ENCODE measurements around the gene NAXE. TPM values are rescaled to one million over a fixed set of nuclear protein-coding genes. Genes with fewer than 3 reads are reported as not detected.
"Not testable (repeated sequence)": the region's sequence is repeated elsewhere in the genome, so short reads cannot be mapped to it uniquely, and the experiment has no call there.

Gene NAXE
- total RNA-seq, 2 experiments from 2014 or later, result 79.9 to 82.0 TPM

DNA sequence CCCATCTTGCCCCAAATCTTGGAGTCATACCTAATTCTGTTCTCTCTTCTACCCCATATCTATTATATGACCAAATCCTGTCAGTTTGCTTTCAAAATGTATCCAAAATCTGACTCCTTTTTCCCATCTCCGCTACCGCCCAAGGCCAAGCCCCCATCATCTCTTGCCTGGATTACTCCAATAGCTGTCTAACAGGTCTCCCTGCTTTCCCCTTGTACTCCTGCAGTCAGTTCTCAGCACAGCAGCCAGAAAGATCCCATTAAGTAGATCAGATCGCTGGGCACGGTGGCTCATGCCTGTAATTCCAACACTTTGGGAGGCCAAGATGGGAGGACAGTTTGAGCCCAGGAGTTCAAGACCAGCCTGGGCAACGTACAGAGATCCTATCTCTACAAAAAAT lies 39.1 kb upstream of the NAXE start:
- Mint-ChIP-seq H3K4me1 (peaks cover 4% of the 10 kb centered on the region), H3K27ac (no peak overlapping the region), H3K9me3 (ENCODE audit: low read depth) (no peaks in the 10 kb centered on the region), H3K36me3 (ENCODE audit: low read depth) (no peaks in the 10 kb centered on the region), H3K27me3 (no peaks in the 10 kb centered on the region), H3K4me3 (no peak overlapping the region)
- intact Hi-C loops (cut with DNase I, micrococcal nuclease), result loop anchor here in 1 of 2 experiments (10.0 kb wide), 1 partner anchor 178 kb away; no protein-coding TSS in a partner anchor
- no peak for ATAC-seq
- no peak for DNase-seq
- POLR2A ChIA-PET, result no interaction called here
- CTCF ChIA-PET, result interaction anchor here (0.6 to 1.6 kb wide), 6 partner anchors 20 to 167 kb away, joined by 3 to 4 read pairs (median 3); no protein-coding TSS in a partner anchor

DNA sequence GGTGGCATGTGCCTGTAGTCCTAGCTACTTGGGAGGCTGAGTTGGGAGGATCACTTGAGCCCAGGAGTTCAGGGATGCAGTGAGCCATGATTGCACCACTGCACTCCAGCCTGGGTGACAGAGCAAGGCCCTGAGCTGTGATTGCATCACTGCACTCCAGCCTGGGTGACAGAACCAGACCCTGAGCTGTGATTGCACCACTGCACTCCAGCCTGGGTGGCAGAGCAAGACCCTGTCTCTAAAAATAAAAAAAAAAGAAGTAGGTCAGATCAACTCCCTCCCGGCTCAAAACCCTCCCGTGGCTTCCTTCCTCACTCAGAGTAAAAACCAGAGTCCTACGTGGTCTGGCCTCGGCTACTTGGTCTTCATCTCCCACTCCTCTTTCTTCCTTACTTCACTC lies 38.6 kb upstream of the NAXE start:
- intact Hi-C loops (cut with DNase I, micrococcal nuclease), result loop anchor here in 1 of 2 experiments (10.0 kb wide), 1 partner anchor 178 kb away; no protein-coding TSS in a partner anchor
- ATAC-seq; H3K9me3 Mint-ChIP-seq (ENCODE audit: low read depth); POLR2A ChIA-PET; H3K4me3 Mint-ChIP-seq; DNase-seq; H3K4me1 Mint-ChIP-seq; H3K36me3 Mint-ChIP-seq (ENCODE audit: low read depth); H3K27me3 Mint-ChIP-seq; H3K27ac Mint-ChIP-seq: not testable (repeated sequence)
- CTCF ChIA-PET, result interaction anchor here (0.6 to 1.3 kb wide), 4 partner anchors 21 to 107 kb away, joined by 3 to 4 read pairs (median 3); no protein-coding TSS in a partner anchor

DNA sequence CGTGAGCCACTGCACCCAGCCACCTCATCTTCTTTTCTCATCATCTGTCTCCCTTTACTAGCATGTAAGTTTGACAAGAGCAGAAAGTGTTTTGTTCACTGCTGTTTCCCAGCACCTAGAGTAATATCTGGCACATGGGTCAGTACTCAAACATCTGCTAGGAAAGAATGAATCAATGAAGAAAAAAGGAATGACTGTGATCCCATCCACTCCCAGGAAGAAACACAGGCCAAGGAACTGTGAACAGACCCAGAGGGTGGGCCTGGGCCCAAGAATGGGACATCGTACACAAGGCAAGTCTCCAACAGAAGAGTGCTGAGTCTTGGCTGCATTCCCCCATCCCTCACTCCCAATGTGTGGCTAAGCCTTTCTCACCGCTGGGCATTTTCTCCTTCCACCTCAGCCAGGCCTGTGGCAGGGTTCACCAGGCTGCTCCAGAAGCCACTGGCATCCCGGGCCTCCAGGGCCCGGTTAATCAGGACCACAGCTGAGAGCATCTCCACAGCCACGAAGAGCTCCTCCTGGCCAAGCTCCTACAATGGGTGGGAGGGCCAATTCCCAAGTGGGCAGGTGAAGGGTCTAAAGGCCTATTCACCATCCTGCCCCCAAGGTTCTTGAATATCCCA lies 37.6 kb upstream of the NAXE start:
- Mint-ChIP-seq H3K27ac (no peak overlapping the region), H3K36me3 (ENCODE audit: low read depth) (no peaks in the 10 kb centered on the region), H3K4me1 (peaks cover 4% of the 10 kb centered on the region), H3K9me3 (ENCODE audit: low read depth) (no peaks in the 10 kb centered on the region), H3K4me3 (no peak overlapping the region), H3K27me3 (no peaks in the 10 kb centered on the region)
- ChIA-PET CTCF (no interaction called here), POLR2A (no interaction called here)
- DNase-seq, result no peak
- intact Hi-C loops (cut with DNase I, micrococcal nuclease), result loop anchor here in 1 of 2 experiments (10.0 kb wide), 1 partner anchor 179 kb away; no protein-coding TSS in a partner anchor
- ATAC-seq, result no peak

DNA sequence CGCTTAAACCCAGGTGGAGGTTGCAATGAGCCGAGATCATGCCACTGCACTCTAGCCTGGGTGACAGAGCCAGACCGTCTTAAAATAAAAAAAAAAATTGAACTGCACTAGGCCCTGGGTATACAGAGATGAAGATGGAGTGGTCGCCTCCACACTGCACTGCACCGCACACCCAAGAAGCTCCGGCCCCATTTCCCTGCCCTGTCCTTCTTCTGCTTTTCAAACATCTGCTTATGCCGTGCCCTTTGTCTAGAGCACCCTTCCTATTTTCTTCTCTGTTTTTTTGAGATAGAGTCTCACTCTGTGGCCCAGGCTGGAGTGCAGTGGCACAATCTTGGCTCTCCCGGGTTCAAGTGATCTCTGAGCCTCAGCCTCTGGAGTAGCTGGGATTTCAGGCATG lies 36.6 kb upstream of the NAXE start:
- H3K9me3 Mint-ChIP-seq (ENCODE audit: low read depth), result no peaks in the 10 kb centered on the region
- no peak for ATAC-seq
- no peaks in the 10 kb centered on the region for H3K36me3 Mint-ChIP-seq (ENCODE audit: low read depth)
- H3K27me3 Mint-ChIP-seq, result no peaks in the 10 kb centered on the region
- POLR2A ChIA-PET, result no interaction called here
- H3K27ac Mint-ChIP-seq, result no peak overlapping the region
- intact Hi-C loops (cut with DNase I, micrococcal nuclease), result loop anchor here in 1 of 2 experiments (10.0 kb wide), 1 partner anchor 180 kb away; no protein-coding TSS in a partner anchor
- peaks cover 4% of the 10 kb centered on the region for H3K4me1 Mint-ChIP-seq
- DNase-seq, result no peak
- no peak overlapping the region for H3K4me3 Mint-ChIP-seq
- CTCF ChIA-PET, result interaction anchor here (0.6 kb wide), 1 partner anchor 109 kb away, joined by 3 read pairs; no protein-coding TSS in a partner anchor

DNA sequence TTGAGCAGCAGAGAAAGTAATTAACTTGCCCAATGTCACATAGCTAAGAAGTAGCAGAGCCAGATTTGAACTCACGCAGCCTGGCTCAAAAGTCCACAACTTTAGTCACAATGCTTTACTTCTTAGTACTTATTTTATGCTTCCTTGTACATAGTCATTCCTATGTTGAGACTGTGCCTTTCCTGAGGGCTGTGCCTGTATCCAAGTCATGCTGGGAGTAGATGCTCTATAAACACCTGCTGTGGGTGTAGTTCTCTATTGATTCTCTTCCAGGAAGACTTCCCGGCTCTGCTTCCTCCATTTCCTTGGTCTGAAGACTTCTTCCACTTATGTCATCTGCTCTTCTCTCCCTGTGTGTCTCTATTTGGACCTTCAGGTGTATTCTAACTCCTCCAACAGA lies 35.9 kb upstream of the NAXE start:
- DNase-seq (no peak), ATAC-seq (no peak)
- intact Hi-C loops (cut with DNase I, micrococcal nuclease), result loop anchor here in 1 of 2 experiments (10.0 kb wide), 1 partner anchor 181 kb away; no protein-coding TSS in a partner anchor
- Mint-ChIP-seq H3K4me1 (peaks cover 4% of the 10 kb centered on the region), H3K36me3 (ENCODE audit: low read depth) (no peaks in the 10 kb centered on the region), H3K27me3 (no peaks in the 10 kb centered on the region), H3K9me3 (ENCODE audit: low read depth) (no peaks in the 10 kb centered on the region), H3K27ac (no peak overlapping the region), H3K4me3 (no peak overlapping the region)
- POLR2A ChIA-PET, result no interaction called here
- CTCF ChIA-PET, result interaction anchor here (0.5 to 1.0 kb wide), 3 partner anchors 25 to 158 kb away, joined by 3 to 5 read pairs (median 3); no protein-coding TSS in a partner anchor

DNA sequence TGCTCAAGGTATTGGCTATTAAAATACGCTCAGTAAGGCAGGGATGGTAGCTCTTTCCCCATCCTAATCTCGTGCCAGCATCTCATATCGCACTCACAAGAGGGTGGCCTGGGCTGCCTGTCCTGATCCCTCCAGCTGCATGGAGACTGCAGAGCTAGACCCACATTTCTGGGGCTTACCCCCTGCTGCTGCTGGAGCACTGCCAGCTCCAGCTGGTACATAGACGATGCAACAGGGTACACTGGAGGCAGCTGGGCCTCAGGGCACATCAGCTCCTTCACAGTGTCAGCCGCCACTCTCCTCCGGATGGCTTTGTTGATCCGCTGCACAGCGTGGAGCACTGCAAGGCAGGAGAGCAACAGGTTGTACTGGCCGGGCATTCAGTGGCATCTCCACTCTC lies 35.2 kb upstream of the NAXE start:
- Mint-ChIP-seq H3K4me3 (no peak overlapping the region), H3K36me3 (ENCODE audit: low read depth) (no peaks in the 10 kb centered on the region), H3K27me3 (no peaks in the 10 kb centered on the region), H3K27ac (no peak overlapping the region), H3K9me3 (ENCODE audit: low read depth) (no peaks in the 10 kb centered on the region), H3K4me1 (peaks cover 4% of the 10 kb centered on the region)
- ChIA-PET POLR2A (no interaction called here), CTCF (interaction anchor here (0.8 to 1.0 kb wide), 2 partner anchors 24 to 110 kb away, joined by 3 to 5 read pairs; no protein-coding TSS in a partner anchor)
- ATAC-seq (no peak), DNase-seq (no peak)
- intact Hi-C loops (cut with DNase I, micrococcal nuclease), result loop anchor here in 1 of 2 experiments (10.0 kb wide), 1 partner anchor 182 kb away; no protein-coding TSS in a partner anchor

DNA sequence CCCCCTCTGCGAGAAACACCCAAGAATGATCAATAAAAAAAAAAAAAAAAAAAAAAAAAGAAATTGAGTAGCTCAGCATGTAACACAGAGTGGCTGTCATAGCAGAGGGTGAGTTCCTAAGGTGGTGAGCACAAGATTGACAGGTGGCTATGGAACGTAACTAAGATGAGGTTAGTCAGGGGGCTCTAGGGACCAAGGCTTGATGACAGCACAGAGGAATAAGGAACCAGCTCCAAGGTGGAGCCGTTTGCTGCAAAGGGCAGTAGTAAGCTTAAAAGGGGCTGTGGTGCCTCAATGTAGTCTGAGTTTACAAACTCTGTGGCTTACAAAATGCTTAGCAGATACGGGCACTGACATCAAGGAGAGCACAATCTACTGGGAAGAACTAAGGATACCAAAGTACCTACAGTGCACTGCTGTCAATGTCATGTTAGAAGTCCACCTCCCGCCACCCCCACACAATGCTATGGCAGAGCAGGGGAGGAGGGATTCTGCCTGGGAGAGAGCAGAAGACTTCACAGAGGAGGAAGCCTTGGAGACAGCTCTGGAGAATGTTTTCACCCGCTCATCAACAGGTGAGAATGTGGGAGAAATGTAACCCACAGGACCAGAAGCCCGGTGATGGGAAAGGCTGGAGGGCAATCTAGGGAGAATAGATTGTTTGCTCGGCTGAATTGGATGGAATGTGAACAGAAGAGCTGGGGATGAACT lies 32.3 kb upstream of the NAXE start:
- intact Hi-C loops (cut with DNase I, micrococcal nuclease), result loop anchor here in 1 of 2 experiments (10.0 kb wide), 1 partner anchor 184 kb away; no protein-coding TSS in a partner anchor
- Mint-ChIP-seq H3K9me3 (ENCODE audit: low read depth) (no peaks in the 10 kb centered on the region), H3K27ac (no peak overlapping the region), H3K36me3 (ENCODE audit: low read depth) (no peaks in the 10 kb centered on the region), H3K27me3 (no peaks in the 10 kb centered on the region), H3K4me3 (no peak overlapping the region), H3K4me1 (no peaks in the 10 kb centered on the region)
- no peak for ATAC-seq
- no peak for DNase-seq
- POLR2A ChIA-PET, result no interaction called here
- CTCF ChIA-PET, result no interaction called here

DNA sequence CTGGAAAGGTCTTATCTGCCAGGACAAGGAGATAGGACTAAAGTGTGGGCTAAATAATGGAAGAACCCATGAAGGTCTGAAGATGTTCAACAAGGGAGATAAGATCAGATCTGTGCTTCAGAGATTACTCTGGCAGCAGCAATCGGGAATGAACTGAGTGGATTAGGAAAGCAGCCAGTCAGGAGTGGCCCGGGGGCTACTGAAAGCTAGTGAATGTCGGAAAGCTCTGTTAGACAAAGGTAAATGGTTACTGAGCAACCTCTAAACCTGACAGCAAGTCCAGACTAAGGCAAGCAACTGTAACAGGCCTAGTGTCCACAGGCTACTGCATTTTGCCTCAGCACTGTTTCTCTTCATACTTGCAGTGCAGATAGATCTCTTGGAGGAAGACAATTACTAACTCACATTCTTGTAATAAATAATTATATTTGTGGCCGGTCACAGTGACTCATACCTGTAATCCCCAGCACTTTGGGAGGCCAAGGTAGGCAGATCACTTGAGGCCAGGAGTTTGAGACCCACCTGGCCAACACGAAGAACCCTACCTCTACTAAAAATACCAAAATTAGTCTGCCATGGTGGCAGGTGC lies 31.7 kb upstream of the NAXE start:
- ChIA-PET POLR2A (interaction anchor here (0.7 kb wide), 1 partner anchor 22 kb away, joined by 3 read pairs; no protein-coding TSS in a partner anchor), CTCF (no interaction called here)
- H3K27ac Mint-ChIP-seq, result no peak overlapping the region
- DNase-seq (no peak), ATAC-seq (no peak)
- intact Hi-C loops (cut with DNase I, micrococcal nuclease), result loop anchor here in 1 of 2 experiments (10.0 kb wide), 1 partner anchor 185 kb away; no protein-coding TSS in a partner anchor
- no peaks in the 10 kb centered on the region for H3K9me3 Mint-ChIP-seq (ENCODE audit: low read depth)
- no peaks in the 10 kb centered on the region for H3K36me3 Mint-ChIP-seq (ENCODE audit: low read depth)
- no peaks in the 10 kb centered on the region for H3K27me3 Mint-ChIP-seq
- no peak overlapping the region for H3K4me3 Mint-ChIP-seq
- H3K4me1 Mint-ChIP-seq, result no peaks in the 10 kb centered on the region

DNA sequence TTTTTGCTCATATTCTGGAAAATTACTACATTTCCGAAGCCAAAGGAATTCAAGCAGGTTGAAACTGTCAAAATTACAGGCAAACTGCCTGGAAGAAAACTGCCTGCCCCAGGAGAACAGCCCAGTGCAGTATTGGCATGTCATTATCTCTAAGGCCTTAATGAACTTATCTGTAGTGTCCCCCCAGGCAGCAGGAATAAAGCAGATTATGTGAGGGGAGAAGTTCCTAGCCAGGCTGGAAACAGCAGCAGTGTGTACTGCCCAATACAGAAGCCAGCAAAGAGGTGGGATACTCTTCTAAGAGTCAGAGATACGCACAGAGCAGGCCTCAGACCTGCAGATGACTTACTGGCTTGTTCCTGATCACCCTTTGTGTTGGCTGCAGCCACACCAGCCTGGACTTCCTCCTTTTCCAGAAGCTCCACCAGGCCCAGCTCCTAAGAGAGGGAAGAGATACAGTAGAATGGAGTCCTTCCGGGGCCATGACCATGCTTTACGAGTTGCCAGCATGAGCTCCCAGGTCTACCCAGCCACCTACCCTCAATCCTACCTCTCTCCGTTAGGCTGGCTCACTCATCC lies 30.9 kb upstream of the NAXE start:
- ChIA-PET POLR2A (no interaction called here), CTCF (interaction anchor here (0.7 kb wide), 1 partner anchor 65 kb away, joined by 6 read pairs; no protein-coding TSS in a partner anchor)
- ATAC-seq, result no peak
- H3K27me3 Mint-ChIP-seq, result no peaks in the 10 kb centered on the region
- intact Hi-C loops (cut with DNase I, micrococcal nuclease), result no loop called here
- no peak overlapping the region for H3K4me3 Mint-ChIP-seq
- H3K36me3 Mint-ChIP-seq (ENCODE audit: low read depth), result no peaks in the 10 kb centered on the region
- no peak for DNase-seq
- no peak overlapping the region for H3K27ac Mint-ChIP-seq
- H3K4me1 Mint-ChIP-seq, result no peaks in the 10 kb centered on the region
- no peaks in the 10 kb centered on the region for H3K9me3 Mint-ChIP-seq (ENCODE audit: low read depth)

DNA sequence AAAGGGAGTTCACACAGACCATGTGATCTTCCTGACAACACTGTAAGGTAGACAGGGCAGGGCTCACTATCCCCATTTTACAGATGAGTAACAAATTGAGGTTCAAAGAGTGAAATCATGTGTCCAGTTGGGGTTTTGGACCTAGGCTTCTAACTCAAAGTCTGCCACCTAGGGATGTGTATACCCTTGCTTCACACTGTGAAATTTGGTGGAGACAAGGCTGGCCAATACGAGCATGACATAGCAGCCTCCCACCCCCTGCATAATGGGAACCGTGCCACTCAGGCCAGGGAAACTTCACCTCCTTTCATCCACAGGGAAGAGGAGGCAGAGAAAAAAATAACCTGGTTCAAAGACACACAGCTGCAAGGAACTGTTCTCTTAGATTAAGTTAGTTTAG lies 26.1 kb upstream of the NAXE start:
- no peak for ATAC-seq
- POLR2A ChIA-PET, result no interaction called here
- H3K36me3 Mint-ChIP-seq (ENCODE audit: low read depth), result no peaks in the 10 kb centered on the region
- intact Hi-C loops (cut with DNase I, micrococcal nuclease), result no loop called here
- no peak for DNase-seq
- CTCF ChIA-PET, result interaction anchor here (1.0 kb wide), 1 partner anchor 17 kb away, joined by 3 read pairs; no protein-coding TSS in a partner anchor
- H3K4me3 Mint-ChIP-seq, result no peak overlapping the region
- peaks cover 2% of the 10 kb centered on the region for H3K27me3 Mint-ChIP-seq
- H3K4me1 Mint-ChIP-seq, result no peaks in the 10 kb centered on the region
- no peak overlapping the region for H3K27ac Mint-ChIP-seq
- no peaks in the 10 kb centered on the region for H3K9me3 Mint-ChIP-seq (ENCODE audit: low read depth)

DNA sequence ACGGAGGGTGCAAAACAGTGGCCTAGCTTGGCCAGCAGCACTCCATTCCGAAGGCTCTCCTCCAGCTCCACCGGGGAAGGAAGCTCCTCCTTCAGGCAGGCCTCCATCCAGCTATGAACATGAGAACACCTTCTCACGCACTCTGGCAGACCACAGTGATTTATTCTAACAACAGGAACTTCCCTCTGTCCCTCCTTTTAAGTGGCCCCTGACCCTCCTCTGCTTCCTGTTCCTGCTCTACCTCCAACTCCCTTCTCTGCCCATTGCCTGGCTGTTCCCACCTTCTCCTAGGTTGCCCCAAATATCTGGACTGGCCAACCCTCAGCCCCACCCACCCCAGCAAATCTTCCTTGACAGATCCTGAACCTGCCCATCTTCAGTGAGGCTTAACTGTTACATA lies 25.1 kb upstream of the NAXE start:
- no peak overlapping the region for H3K4me3 Mint-ChIP-seq
- peaks cover 5% of the 10 kb centered on the region for H3K4me1 Mint-ChIP-seq
- ChIA-PET POLR2A (interaction anchor here (0.7 kb wide), 1 partner anchor 120 kb away, joined by 4 read pairs; no protein-coding TSS in a partner anchor), CTCF (interaction anchor here (1.2 kb wide), 1 partner anchor 14 kb away, joined by 3 read pairs; no protein-coding TSS in a partner anchor)
- no peak for ATAC-seq
- DNase-seq, result no peak
- H3K27me3 Mint-ChIP-seq, result peaks cover 10% of the 10 kb centered on the region
- no peaks in the 10 kb centered on the region for H3K9me3 Mint-ChIP-seq (ENCODE audit: low read depth)
- H3K27ac Mint-ChIP-seq, result no peak overlapping the region
- no peaks in the 10 kb centered on the region for H3K36me3 Mint-ChIP-seq (ENCODE audit: low read depth)
- intact Hi-C loops (cut with DNase I, micrococcal nuclease), result no loop called here

Data from activated CD4-positive, alpha-beta T cell treated with anti-CD3 and anti-CD28 coated beads for 36 hours (primary cell).